HPDE6-E6E7 (cell line): ENCODE results near the gene ACSF2.
A peak's percentile ranks its signal among the peaks of the same experiment; 100 is the strongest.

ENCODE experiments used
- DNase-seq: peaks from one replicate; pipeline ENCODE4 v3.0.0; 2011; ENCODE audit warnings: missing footprints; ENCODE audit errors: extremely low spot score

ACSF2 gene

DNA sequence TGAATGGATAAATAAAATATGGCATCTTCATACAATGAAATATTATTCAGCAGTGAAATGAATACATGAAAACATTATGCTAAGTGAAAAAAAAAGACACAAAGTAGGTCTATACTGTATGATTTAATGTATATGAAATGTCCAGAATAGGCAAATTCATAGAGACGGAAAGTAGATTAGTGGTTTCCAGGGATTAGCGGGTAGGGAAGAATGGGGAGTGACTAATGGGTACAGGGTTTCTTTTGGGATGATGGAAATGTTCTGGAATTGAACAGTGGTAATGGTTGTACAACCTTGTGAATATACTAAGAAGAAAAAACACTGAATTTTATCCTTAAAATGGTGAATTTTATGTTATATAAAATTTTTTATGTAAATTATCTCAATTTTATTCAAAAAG, 73.7 kb downstream of the ACSF2 start:
- no peak for DNase-seq

DNA sequence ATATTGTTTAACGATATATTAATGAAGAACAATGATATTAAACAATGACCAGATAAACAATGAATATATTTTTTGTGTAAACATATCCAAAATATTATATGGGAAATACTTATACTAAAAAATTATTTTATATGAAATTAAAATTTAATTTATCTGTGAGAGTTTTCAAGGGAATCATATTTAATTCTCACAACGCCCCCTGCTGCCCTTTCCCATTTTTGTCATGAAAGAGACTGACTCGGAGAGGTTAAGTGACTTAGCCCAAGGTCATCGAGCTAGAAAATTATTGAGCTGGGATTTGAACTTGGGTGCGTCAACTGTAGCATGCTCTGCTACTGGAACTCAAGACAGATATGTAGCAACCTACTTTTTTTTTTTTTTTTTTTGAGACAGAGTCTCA, 75.0 kb downstream of the ACSF2 start:
- DNase-seq, result no peak

DNA sequence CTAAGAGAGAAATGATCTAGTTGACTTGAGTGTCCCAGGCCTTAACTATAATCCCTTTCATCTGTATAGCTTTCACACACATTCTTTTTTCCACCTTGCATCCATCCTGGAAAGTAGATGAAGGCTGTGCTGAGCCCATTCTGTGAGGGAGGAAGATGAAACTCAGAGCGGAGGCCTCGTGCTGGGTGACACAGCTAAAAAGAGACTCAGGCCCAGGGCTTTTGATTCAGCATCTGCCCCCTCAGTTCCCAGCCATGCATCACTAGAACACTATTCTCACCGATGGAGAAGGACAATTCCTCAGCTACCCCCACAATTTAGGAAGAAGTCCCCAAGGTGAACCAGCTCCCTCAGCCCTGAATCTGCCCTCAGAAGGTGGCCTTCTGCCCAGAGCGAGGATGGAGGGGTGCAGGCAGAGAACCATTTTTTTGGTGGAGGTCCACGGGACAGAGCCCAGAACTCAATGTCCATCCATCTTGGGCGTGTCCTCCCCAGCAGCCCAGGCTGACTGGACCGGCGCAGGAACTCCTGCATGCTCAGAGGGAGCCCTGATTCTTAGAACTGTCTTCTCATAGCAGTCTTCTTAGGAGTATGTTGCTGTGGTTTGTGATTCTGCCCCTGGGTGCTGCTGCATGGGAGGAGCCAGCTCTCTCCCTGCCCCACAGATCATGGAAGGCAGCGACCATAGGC, 76.4 kb downstream of the ACSF2 start:
- no peak for DNase-seq

DNA sequence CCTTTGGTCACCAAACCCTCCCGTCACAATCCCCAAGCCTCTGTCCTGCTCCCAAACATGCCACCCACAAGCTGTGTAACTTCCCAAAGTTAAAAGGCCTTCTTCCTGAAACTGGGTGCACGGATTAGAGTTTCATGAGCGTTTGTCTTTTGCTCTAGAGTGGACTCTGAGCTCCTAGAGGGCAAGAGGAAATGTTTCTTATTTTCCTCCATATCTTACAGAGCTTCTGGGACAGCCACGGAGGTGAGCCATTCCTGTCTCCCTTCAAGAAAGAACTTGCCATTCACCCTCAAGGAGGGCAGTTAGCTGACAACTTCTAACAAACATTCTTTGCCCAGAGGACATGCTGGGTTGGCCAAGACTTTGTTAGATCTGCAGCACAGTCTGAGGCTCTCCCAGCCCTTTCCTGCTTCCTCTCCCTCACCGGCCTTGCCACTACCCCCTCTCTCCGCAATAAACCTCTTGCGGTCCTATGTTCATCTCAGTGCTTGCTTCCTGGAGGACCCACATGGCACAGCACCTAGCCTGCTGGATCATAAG, 79.6 kb downstream of the ACSF2 start:
- no peak for DNase-seq

DNA sequence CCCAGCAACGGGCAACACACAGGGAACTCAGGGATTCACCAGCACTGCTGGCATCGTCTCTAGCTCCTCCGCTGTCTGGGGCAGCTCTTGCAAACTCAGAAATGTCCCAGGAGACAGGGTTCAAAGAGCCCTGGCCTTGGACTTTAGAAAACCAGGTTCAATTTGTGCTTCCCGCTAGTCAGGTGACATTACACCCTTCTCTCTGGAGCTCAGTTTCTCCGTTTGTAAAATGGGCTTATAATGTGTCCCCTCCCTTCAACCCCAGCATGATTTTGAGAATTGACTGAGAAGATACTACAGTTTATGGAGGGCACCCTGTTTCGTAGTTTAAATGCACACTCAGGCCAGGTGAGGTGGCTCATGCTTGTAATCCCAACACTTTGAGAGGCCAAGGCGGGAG, 80.3 kb downstream of the ACSF2 start:
- no peak for DNase-seq

GRCh38 chr17:50507871-50508572, 82.0 kb downstream of the ACSF2 start, which contains the start of gene MYCBPAP:
MYCBPAP (plus strand) TSS chr17:50508439; CDS start chr17:50508675, 236 bp downstream.
- no peak for DNase-seq

DNA sequence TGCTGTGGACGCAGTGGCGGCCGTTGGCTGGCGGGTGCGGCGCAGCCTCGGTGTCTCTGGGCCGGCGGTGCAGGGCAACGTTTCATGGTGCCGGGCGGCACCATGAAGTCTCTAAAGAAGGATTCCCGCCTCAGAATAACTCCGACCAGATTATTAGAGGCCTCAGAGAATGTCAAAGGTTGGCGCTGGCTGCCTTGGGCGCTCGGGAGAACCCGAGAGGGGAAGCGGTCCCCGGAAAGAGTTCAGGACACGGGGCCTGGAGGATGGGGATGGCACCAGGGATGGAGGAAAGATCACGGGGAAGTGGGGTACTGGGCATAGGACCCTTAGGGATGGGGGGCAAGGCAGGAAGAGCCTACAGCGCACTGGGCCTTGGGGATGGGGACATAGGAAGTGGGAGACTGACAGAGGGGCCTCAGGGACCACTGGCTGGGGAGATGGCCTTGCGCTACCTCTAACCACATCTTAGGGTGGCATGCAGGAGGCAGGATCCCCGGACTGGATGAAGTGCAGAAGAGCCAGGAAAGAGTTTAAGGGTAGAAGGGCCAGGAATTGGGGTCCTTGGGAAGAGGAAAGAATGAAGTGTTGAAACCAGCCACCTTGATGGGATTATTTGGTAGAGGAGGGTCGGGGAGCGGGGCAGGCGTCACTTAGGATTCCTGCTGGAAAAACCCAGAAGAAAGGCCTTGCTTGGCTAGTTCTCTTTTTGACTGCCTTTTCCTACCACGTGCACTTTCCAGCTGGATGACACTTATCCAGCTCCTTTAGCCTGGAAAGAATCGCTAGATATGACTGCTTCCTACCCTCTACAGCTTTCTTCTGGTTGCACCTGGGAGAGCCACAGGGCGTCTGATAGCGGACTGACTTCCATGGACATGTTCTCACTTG, 82.8 kb downstream of the ACSF2 start:
- no peak for DNase-seq

GRCh38 chr17:50511058-50511457, 85.0 kb downstream of the ACSF2 start:
- peak; percentile 52 for DNase-seq

GRCh38 chr17:50513495-50513894, 87.5 kb downstream of the ACSF2 start:
- DNase-seq, result no peak

DNA sequence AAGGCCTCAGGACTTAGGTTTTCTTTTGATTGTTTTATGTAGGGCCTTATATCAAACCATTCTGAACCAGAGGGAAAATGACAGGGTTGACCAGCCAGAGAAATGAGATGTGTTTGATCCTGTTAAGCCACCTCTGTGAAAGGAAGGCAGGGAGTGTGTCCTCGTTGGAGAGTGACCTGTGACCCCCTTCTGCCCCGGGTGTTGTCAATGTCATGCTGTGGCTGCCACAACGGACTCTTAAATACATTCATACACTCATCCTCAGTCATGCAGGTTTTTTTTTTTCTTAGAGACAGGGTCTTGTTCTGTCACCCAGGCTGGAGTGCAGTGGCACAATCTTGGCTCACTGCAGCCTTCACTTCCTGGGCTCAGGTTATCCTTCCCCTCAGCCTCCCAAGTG, 88.4 kb downstream of the ACSF2 start:
- DNase-seq, result no peak

DNA sequence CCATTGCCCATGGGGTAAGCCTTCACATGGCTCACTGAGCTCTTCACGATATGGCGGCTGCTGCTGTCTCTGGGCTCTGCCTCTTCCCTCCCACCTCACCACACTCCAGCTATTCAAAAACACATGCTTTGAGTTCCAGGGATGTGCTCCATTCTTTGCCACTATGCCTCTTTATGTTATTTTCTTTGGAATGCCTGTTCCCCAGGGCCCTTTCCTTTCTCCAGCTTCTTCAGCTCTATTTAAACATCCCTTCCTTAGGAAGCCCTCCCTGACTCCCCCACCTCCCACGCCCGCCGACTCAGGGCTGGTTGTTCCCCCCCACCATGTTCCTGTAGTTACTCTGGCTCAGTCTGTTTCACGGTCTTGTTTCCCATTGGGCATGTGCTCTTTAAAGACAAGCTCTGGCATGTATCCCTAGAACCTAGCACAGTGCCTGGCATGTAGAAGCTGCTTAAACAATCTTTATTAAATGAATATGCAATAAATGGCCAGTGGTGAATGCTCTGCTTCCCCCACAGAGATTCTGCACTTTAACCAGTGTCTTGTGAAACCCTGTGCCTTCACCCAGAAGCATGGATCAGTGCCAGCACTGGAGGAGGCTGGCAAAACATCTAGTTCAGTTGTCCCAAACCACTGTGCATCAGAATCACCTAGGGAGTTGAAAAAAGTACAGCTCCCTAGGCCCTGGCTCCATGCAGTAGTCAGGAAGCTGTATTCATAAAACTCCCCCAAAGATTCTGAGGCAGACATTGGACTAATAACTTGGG, 89.1 kb downstream of the ACSF2 start:
- DNase-seq, result no peak

DNA sequence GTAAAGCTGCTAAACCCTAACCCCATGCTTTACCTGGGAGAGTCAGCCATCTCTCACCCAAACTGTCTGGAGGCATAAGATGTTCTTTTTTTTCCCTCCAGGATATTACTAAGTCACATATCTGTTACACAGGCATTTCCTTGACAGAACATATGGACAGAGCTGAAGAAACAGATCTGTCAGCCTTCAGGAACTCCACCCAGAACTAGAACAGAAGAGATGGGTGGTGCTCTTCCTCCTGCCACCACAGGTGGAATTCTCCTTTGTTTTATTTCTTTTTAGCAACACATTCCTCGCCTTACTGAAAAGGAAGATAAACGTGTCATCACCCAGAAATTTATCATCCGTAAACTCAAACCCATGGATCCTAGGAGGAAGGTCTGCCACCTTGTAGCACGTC, 91.0 kb downstream of the ACSF2 start:
- no peak for DNase-seq

GRCh38 chr17:50517504-50518383, 91.7 kb downstream of the ACSF2 start:
- no peak for DNase-seq

- DNase-seq, result no peak
Observed at GRCh38 chr17:50518384-50519023, 92.5 kb downstream of the ACSF2 start.

DNA sequence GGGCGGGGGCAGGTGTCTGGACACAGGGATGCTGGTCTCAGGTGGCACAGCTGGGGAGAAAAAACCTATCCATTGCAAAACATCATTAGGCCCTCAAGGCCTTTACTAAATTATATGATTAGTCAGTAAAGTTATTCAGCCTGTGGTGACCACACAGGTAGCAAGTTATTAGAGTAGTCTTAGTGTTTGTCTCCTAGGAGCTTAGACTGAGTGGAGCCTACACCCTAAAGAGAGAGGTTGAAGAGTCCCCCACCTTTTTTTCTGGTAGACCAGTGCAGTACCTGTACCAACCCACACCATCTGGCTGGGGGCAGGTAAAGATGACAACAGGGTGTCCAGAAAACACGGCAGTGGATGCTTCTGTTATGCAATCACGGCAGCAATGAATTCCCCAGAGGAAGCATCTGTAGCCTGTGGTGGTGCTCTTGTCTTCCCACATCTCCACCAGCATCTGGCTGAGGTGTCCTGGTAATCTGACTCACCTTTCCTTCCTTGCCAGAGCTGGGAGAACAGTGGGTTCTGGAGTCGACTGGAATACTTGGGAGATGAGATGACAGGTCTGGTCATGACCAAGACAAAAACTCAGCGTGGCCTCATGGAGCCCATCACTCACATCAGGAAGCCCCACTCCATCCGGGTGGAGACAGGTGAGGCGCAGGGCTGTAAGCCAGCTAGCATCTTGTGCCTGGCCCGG, 93.3 kb downstream of the ACSF2 start:
- no peak for DNase-seq

- DNase-seq, result no peak
Observed at GRCh38 chr17:50520483-50520882, 94.5 kb downstream of the ACSF2 start.

DNA sequence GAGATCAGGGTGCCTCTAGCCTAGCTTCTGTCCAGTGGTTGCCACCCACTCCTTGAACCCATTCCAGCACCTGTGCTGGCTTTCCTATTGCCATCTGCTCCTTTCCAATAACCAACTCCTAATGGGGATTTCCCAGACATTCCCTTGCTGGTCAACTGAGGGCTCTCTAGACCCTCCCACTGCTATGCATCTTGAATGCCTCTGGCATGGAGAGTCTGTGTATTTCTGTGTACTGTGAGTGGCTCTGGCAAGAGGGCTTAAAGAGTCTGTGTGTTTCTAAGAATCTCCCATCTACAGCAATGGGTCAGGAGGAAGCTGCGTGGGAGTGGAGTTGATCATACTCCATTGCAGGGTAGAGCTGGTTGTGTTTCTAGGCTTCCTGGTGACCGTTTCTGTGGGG, 95.5 kb downstream of the ACSF2 start:
- DNase-seq, result no peak

DNA sequence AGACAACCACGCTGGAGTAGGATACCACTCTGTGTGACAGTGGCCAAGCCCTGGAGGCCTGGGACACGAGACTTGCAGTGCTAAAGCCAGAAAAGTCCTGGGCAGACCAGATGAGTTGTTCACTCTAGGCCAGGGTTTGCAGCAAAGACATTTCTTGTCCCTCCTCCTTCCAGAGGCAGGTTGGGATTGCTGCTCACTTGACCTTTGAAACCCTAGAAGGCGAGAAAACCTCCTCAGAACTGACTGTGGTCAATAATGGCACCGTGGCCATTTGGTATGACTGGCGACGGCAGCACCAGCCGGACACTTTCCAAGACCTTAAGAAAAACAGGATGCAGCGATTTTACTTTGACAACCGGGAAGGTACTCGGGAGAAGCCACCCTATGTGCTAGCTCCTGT, 96.7 kb downstream of the ACSF2 start:
- no peak for DNase-seq

- no peak for DNase-seq
Observed at GRCh38 chr17:50523208-50523607, 97.2 kb downstream of the ACSF2 start.
